Lung (tissue), 12 donors: ENCODE measurements around the gene AP4M1. TPM values are rescaled to one million over a fixed set of nuclear protein-coding genes. Genes with fewer than 3 reads are reported as not detected.

ENCODE experiments used
- ATAC-seq: fragments of 200-7000 bp; cut with Tn5 transposase; one replicate; pipeline ENCODE4 v1.9.1; 2020; ENCODE audit warnings: moderate number of reproducible peaks; ENCODE audit not compliant: insufficient read depth, low FRiP score
- DNase-seq, 3 donors: peaks; one replicate each; pipeline ENCODE4 v3.0.0-alpha.2; 2013 to 2017
- H3K27ac ChIP-seq, 2 donors: one replicate each; pipeline ENCODE4 v1.5.1; 2013; ENCODE audit warnings: mild to moderate bottlenecking in 2 of 2, moderate library complexity in 2 of 2, control low read depth in 1 of 2, inconsistent platforms in 1 of 2, low read depth in 1 of 2, low read length in 1 of 2
- H3K27me3 ChIP-seq, 3 donors: one replicate each; pipeline ENCODE4 v1.5.1; 2013; ENCODE audit warnings: low read length in 2 of 3; ENCODE audit not compliant: control insufficient read depth in 3 of 3, insufficient read depth in 3 of 3
- H3K36me3 ChIP-seq, 4 donors: one replicate each; pipeline ENCODE4 v1.5.1; 2013; ENCODE audit warnings: low read length in 4 of 4, mild to moderate bottlenecking in 1 of 4, moderate library complexity in 1 of 4; ENCODE audit not compliant: control insufficient read depth in 4 of 4, insufficient read depth in 4 of 4
- H3K4me1 ChIP-seq, 5 donors: one replicate each; pipeline ENCODE4 v1.5.1; 2013; ENCODE audit warnings: low read length in 5 of 5, mild to moderate bottlenecking in 2 of 5, moderate library complexity in 1 of 5; ENCODE audit not compliant: control insufficient read depth in 5 of 5, insufficient read depth in 5 of 5
- H3K4me3 ChIP-seq: one replicate; pipeline ENCODE4 v1.5.1; 2013; ENCODE audit warnings: mild to moderate bottlenecking, control low read depth, moderate library complexity
- H3K9ac ChIP-seq, 2 donors: one replicate each; pipeline ENCODE4 v1.5.1; 2013; ENCODE audit warnings: low read length in 2 of 2, control low read depth in 1 of 2; ENCODE audit not compliant: insufficient read depth in 1 of 2
- H3K9me3 ChIP-seq, 4 donors: one replicate each; pipeline ENCODE4 v1.5.1; 2013; ENCODE audit warnings: low read length in 3 of 4, mild to moderate bottlenecking in 1 of 4, moderate library complexity in 1 of 4; ENCODE audit not compliant: control insufficient read depth in 4 of 4, insufficient read depth in 3 of 4
- CTCF ChIP-seq: IDR thresholded peaks from 2 replicates; pipeline ENCODE4 v1.5.1; 2012; ENCODE audit warnings: mild to moderate bottlenecking; ENCODE audit errors: control extremely low read depth, extremely low read depth
- WGBS, 2 donors: extraction: QIAGEN DNeasy Blood & Tissue Kit; methylation state at CpG; one replicate each; pipeline ENCODE4 v1.1.7; 2013; 5-methylcytosine and 5-hydroxymethylcytosine counted together
- polyA plus RNA-seq, 2 donors: library from polyadenylated mRNA; stranded (reverse); fragments of 200-250 nt; gene quantifications; one replicate each; pipeline ENCODE4 v1.2.1, GENCODE V29; 2013
- total RNA-seq, 2 donors: library from RNA; depleted of rRNA in 1 of 2; stranded (reverse); fragments of >200 nt in 1 of 2; gene quantifications; one replicate each; pipeline ENCODE4 v1.2.1, GENCODE V29; 2014 to 2021
- donor health status: control.
- donor health status: control.
- donor health status: Bipolar disorder and iron deficiency.
- donor health status: healthy.
- donor health status: DM: yes; HTN: yes; CAD: no.

The AP4M1 gene
- total and polyA plus RNA-seq, 4 donors = 14.8 to 24.2 (median 17.1) TPM

DNA sequence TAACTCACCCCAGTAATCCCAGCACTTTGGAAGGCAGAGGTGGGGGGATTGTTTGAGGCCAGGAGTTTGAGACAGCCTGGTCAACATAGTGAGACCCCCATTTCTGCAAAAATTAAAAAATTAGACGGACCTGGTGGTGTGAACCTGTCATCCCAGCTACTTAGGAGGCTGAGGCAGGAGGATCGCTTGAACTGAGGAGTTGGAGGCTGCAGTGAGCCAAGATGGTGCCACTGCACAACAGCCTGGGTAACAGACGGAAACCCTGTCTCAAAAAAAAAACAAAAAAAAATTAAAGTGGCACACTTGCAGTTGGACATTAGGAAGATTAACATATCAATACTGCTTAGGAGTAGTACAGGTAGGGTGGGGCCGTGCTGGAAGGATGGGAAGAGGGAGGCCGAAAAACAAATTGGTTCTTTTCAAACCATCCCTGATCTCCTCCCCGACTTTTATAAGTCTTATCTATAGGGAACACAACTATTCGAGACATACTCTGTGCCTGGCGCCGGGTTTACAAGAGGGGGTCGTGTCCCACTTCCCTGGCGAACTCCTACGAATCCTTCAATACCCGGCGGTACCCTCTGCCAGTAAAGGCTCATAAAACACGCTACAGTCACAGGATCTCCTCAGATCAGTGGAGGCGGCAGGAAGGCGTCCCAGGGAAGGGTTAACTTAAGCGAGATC lies 17.1 kb downstream of the AP4M1 start:
- H3K27me3 ChIP-seq = no peaks in the 10 kb centered on the region
- TF ChIP-seq CTCF = no peak
- peaks cover 0 to 14% (median 7%) of the 10 kb centered on the region in 5 donors for H3K4me1 ChIP-seq
- ATAC-seq = no peak
- peak overlapping the region; percentile 64 to 75 for H3K27ac ChIP-seq
- H3K36me3 ChIP-seq = peaks cover 0 to 14% (median 5%) of the 10 kb centered on the region in 4 donors
- peak overlapping the region; percentile 86 for H3K4me3 ChIP-seq
- DNase-seq = no peak
- 22 to 25% methylated on average over 18 of the region's 18 CpGs for WGBS, 2 donors
- no peaks in the 10 kb centered on the region for H3K9me3 ChIP-seq
- H3K9ac ChIP-seq = peak overlapping the region; percentile 69 to 95

DNA sequence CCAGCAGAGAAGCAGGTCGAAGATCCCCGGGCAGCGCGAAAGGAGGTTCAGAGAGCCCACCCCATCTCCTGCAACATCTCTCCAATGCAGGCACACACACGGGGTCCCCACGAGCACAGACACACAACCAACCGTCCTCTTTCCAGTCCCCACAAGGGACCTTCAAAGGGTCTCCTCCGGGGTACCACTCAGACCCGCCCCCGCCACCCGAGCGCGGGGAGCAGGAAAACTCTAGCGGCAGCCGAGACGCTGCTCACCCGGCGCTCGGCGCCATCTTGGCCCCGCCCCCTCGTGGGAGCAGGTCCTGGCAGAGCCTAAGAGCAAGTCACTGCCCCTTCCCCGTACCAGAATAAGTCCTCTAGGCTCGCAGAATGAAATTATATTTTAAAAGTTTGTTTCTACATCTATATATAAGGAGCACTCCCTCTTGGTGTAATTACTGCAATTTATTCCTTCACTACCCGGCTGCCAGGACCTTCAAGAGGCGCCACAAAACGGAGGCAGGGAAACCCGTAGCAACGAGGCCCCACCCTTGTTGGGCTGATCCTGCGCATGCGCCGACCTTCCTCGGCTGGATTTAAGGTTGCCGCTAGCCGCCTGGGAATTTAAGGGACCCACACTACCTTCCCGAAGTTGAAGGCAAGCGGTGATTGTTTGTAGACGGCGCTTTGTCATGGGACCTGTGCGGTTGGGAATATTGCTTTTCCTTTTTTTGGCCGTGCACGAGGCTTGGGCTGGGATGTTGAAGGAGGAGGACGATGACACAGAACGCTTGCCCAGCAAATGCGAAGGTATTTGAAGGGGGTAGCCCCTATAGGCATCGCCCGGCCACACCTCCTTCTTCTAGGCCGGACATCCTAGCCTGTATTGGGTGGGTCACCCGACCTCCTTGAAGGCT lies 17.9 kb downstream of the AP4M1 start, which contains the start of the genes CNPY4 and TAF6:
Gene CNPY4, plus strand, starts transcription at position 563 of the 898 bp plus-strand sequence. Its CDS starts 111 bp downstream, at position 674.
Gene TAF6, minus strand, starts transcription at position 287 of the 898 bp plus-strand sequence. CDS start 5,149 bp downstream, outside the sequence.
- Histone ChIP-seq H3K9me3 (no peaks in the 10 kb centered on the region), H3K4me1 (peaks cover 0 to 14% (median 7%) of the 10 kb centered on the region in 5 donors), H3K27me3 (no peaks in the 10 kb centered on the region), H3K27ac (peak within 1 kb of the TSS; percentile 75), H3K4me3 (peak within 1 kb of the TSS; percentile 86), H3K9ac (peak within 1 kb of the TSS; percentile 69 to 95), H3K36me3 (peaks cover 0 to 11% (median 1%) of the 10 kb centered on the region in 4 donors)
- DNase-seq = peak; percentile 96 to 98 (median 98)
- TF ChIP-seq CTCF = no peak
- WGBS, 2 donors = 0% methylated on average over 49 of the region's 49 CpGs
- peak; percentile 91 for ATAC-seq

GRCh38 chr7:100119970-100120732 lies 18.7 kb downstream of the AP4M1 start:
- Histone ChIP-seq H3K27ac (peak overlapping the region; percentile 75), H3K4me3 (peak overlapping the region; percentile 41), H3K27me3 (no peaks in the 10 kb centered on the region), H3K36me3 (peaks cover 0 to 11% (median 1%) of the 10 kb centered on the region in 4 donors), H3K9ac (peak overlapping the region in 1 of 2 donors; percentile 67), H3K9me3 (no peaks in the 10 kb centered on the region), H3K4me1 (peaks cover 0 to 14% (median 9%) of the 10 kb centered on the region in 5 donors)
- WGBS, 2 donors = 24 to 34% methylated on average over 19 of the region's 19 CpGs
- no peak for TF ChIP-seq CTCF
- DNase-seq = peak; percentile 81 to 90 (median 83)
- ATAC-seq = peak; percentile 24
